Mucosa of descending colon (tissue), 3 donors: Measurements from ENCODE around the gene UNC79. TPM values are rescaled to one million over a fixed set of nuclear protein-coding genes. Genes with fewer than 3 reads are reported as not detected.
A peak's percentile ranks its signal among the peaks of the same experiment; 100 is the strongest.

ENCODE experiments used
- ATAC-seq: fragments of 200-7000 bp; cut with Tn5 transposase; one replicate; pipeline ENCODE4 v1.9.1; 2020; ENCODE audit warnings: mild to moderate bottlenecking, moderate library complexity
- DNase-seq, 3 donors: peaks; one replicate each; pipeline ENCODE4 v3.0.0-alpha.2; 2020
- H3K36me3 ChIP-seq: fragments of 200-600 bp; one replicate; pipeline ENCODE4 v1.8.0; 2021; ENCODE audit warnings: low read depth, mild to moderate bottlenecking
- H3K4me1 ChIP-seq: fragments of 200-600 bp; one replicate; pipeline ENCODE4 v1.8.0; 2021; ENCODE audit warnings: low read depth, mild to moderate bottlenecking
- H3K4me3 ChIP-seq: fragments of 200-600 bp; one replicate; pipeline ENCODE4 v1.8.0; 2021; ENCODE audit warnings: mild to moderate bottlenecking
- H3K9me3 ChIP-seq: fragments of 200-600 bp; one replicate; pipeline ENCODE4 v1.8.0; 2021; ENCODE audit warnings: mild to moderate bottlenecking
- CTCF ChIP-seq: fragments of 200-600 bp; IDR thresholded peaks from one replicate; pipeline ENCODE4 v1.8.0; 2022; ENCODE audit warnings: antibody characterized with exemption, mild to moderate bottlenecking
- intact Hi-C, 2 donors: fragments of 100-400 bp; cut with DNase I in 1 of 2; cut with micrococcal nuclease in 1 of 2; formaldehyde crosslinking; loops; one replicate each; pipeline versions ENCODE4 v1.11.0 to v1.11.1; 2022; cut with DNase I, micrococcal nuclease
- total RNA-seq, 3 donors: library from RNA; stranded (reverse); fragmentation: NEBNext Ultra II Directional in 2 of 3; extraction: Animal tissue kit (Norgen Biotek cat#: 25700) in 2 of 3; gene quantifications; one replicate each; pipeline versions ENCODE4 v1.2.1 to v1.2.4, GENCODE V29; 2021 to 2023
- donor health status: DM: no; HTN: no; CAD: no; lungs with moderate emphysema.
- donor health status: DM: no; HTN: no; CAD: no.
- donor health status: DM: no; HTN: yes; CAD: no.

The UNC79 gene
- total RNA-seq, 3 donors from 2014 or later: 0.09 to 0.89 (median 0.12) TPM

GRCh38 chr14:93587330-93587729 lies 156.6 kb downstream of the UNC79 start:
- H3K4me3 ChIP-seq: no peak overlapping the region
- H3K4me1 ChIP-seq: no peaks in the 10 kb centered on the region
- no peak for TF ChIP-seq CTCF
- ATAC-seq: no peak
- H3K36me3 ChIP-seq: no peaks in the 10 kb centered on the region
- intact Hi-C loops: no loop called here
- no peaks in the 10 kb centered on the region for H3K9me3 ChIP-seq
- no peak for DNase-seq

GRCh38 chr14:93591506-93591905 lies 160.8 kb downstream of the UNC79 start:
- H3K4me1 ChIP-seq: no peaks in the 10 kb centered on the region
- H3K4me3 ChIP-seq: no peak overlapping the region
- DNase-seq (no peak), ATAC-seq (no peak)
- no peaks in the 10 kb centered on the region for H3K9me3 ChIP-seq
- intact Hi-C loops: no loop called here
- H3K36me3 ChIP-seq: no peaks in the 10 kb centered on the region
- no peak for TF ChIP-seq CTCF

- Histone ChIP-seq H3K36me3 (no peaks in the 10 kb centered on the region), H3K4me1 (no peaks in the 10 kb centered on the region), H3K9me3 (no peaks in the 10 kb centered on the region), H3K4me3 (no peak overlapping the region)
- intact Hi-C loops: no loop called here
- TF ChIP-seq CTCF: no peak
- ATAC-seq: no peak
- no peak for DNase-seq
Measured at GRCh38 chr14:93592786-93593185, 162.0 kb downstream of the UNC79 start.

GRCh38 chr14:93606091-93606490 lies 175.4 kb downstream of the UNC79 start:
- no peak for DNase-seq
- TF ChIP-seq CTCF: no peak
- Histone ChIP-seq H3K4me1 (no peaks in the 10 kb centered on the region), H3K4me3 (no peak overlapping the region), H3K9me3 (peaks cover 2% of the 10 kb centered on the region), H3K36me3 (no peaks in the 10 kb centered on the region)
- intact Hi-C loops: no loop called here
- no peak for ATAC-seq

- H3K9me3 ChIP-seq: no peaks in the 10 kb centered on the region
- no peak for TF ChIP-seq CTCF
- intact Hi-C loops: no loop called here
- no peaks in the 10 kb centered on the region for H3K36me3 ChIP-seq
- no peak overlapping the region for H3K4me3 ChIP-seq
- ATAC-seq (no peak), DNase-seq (peak in 1 of 3 donors; percentile 56)
- H3K4me1 ChIP-seq: no peaks in the 10 kb centered on the region
Measured at GRCh38 chr14:93619176-93619793, 188.5 kb downstream of the UNC79 start.

- intact Hi-C loops: no loop called here
- no peaks in the 10 kb centered on the region for H3K4me1 ChIP-seq
- H3K36me3 ChIP-seq: no peaks in the 10 kb centered on the region
- ATAC-seq: no peak
- no peak overlapping the region for H3K4me3 ChIP-seq
- DNase-seq: no peak
- TF ChIP-seq CTCF: no peak
- no peaks in the 10 kb centered on the region for H3K9me3 ChIP-seq
Measured at GRCh38 chr14:93628048-93628447, 197.3 kb downstream of the UNC79 start.
